Measurements from ENCODE around the gene RANGAP1. TPM values are rescaled to one million over a fixed set of nuclear protein-coding genes. Genes with fewer than 3 reads are reported as not detected.
A peak's percentile ranks its signal among the peaks of the same experiment; 100 is the strongest.

Gene RANGAP1
- total and polyA plus RNA-seq, 8 donors, result 18.9 to 127 (median 38.5) TPM

GRCh38 chr22:41217553-41218157 lies 68.3 kb downstream of the RANGAP1 start:
- Histone ChIP-seq H3K4me1 (peaks cover 8 to 26% (median 18%) of the 10 kb centered on the region in 4 donors), H3K27me3 (no peaks in the 10 kb centered on the region), H3K27ac (peak overlapping the region; percentile 55 to 85 (median 79)), H3K9me3 (no peaks in the 10 kb centered on the region), H3K4me3 (peak overlapping the region in 3 of 4 donors; percentile 5 to 20 (median 13)), H3K36me3 (peaks cover 34 to 79% (median 75%) of the 10 kb centered on the region in 4 donors)
- intact Hi-C loops (cut with DNase I; ENCODE audit: low total_unique reads), result no loop called here
- TF ChIP-seq CTCF (IDR thresholded peaks at IDR 0.05) (no peak), POLR2AphosphoS5 (IDR thresholded peaks at IDR 0.05) (peak in 1 of 3 donors; percentile 18), POLR2A (IDR thresholded peaks at IDR 0.05) (no peak)
- DNase-seq, result peak; percentile 42 to 84
- 33 to 64% (median 58%) methylated on average over 16 of the region's 16 CpGs for WGBS, 5 donors

GRCh38 chr22:41216984-41217383 lies 69.0 kb downstream of the RANGAP1 start:
- DNase-seq, result peak in 1 of 2 donors; percentile 44
- Histone ChIP-seq H3K27ac (peak overlapping the region in 4 of 5 donors; percentile 66 to 85 (median 80)), H3K4me3 (peak overlapping the region in 2 of 4 donors; percentile 5 to 13), H3K27me3 (no peaks in the 10 kb centered on the region), H3K36me3 (peaks cover 30 to 79% (median 74%) of the 10 kb centered on the region in 4 donors), H3K4me1 (peaks cover 8 to 26% (median 18%) of the 10 kb centered on the region in 4 donors), H3K9me3 (no peaks in the 10 kb centered on the region)
- WGBS, 5 donors, result 56 to 74% (median 68%) methylated on average over 11 to 13 of the region's 13 CpGs
- no peak for TF ChIP-seq CTCF (IDR thresholded peaks at IDR 0.05)
- TF ChIP-seq POLR2AphosphoS5 (IDR thresholded peaks at IDR 0.05), result no peak
- no peak for TF ChIP-seq POLR2A (IDR thresholded peaks at IDR 0.05)
- no peak for TF ChIP-seq EP300 (IDR thresholded peaks at IDR 0.05)
- intact Hi-C loops (cut with DNase I; ENCODE audit: low total_unique reads), result no loop called here

GRCh38 chr22:41215926-41216325 lies 70.1 kb downstream of the RANGAP1 start:
- intact Hi-C loops (cut with DNase I; ENCODE audit: low total_unique reads), result no loop called here
- no peak for DNase-seq
- WGBS, 5 donors, result 86 to 97% (median 92%) methylated on average over 7 of the region's 7 CpGs
- H3K36me3 ChIP-seq, result peaks cover 22 to 78% (median 70%) of the 10 kb centered on the region in 4 donors
- H3K27me3 ChIP-seq, result no peaks in the 10 kb centered on the region
- TF ChIP-seq EP300 (IDR thresholded peaks at IDR 0.05) (no peak), POLR2A (IDR thresholded peaks at IDR 0.05) (no peak), POLR2AphosphoS5 (IDR thresholded peaks at IDR 0.05) (no peak), CTCF (IDR thresholded peaks at IDR 0.05) (no peak)
- H3K4me1 ChIP-seq, result peaks cover 8 to 26% (median 18%) of the 10 kb centered on the region in 4 donors
- no peak overlapping the region for H3K4me3 ChIP-seq
- no peaks in the 10 kb centered on the region for H3K9me3 ChIP-seq
- peak overlapping the region in 2 of 5 donors; percentile 80 to 85 for H3K27ac ChIP-seq

GRCh38 chr22:41215409-41215808 lies 70.6 kb downstream of the RANGAP1 start:
- no peak for DNase-seq
- Histone ChIP-seq H3K4me1 (peaks cover 8 to 26% (median 18%) of the 10 kb centered on the region in 4 donors), H3K9me3 (no peaks in the 10 kb centered on the region), H3K4me3 (no peak overlapping the region), H3K27me3 (no peaks in the 10 kb centered on the region), H3K27ac (no peak overlapping the region), H3K36me3 (peaks cover 26 to 78% (median 70%) of the 10 kb centered on the region in 4 donors)
- TF ChIP-seq POLR2A (IDR thresholded peaks at IDR 0.05), result no peak
- TF ChIP-seq POLR2AphosphoS5 (IDR thresholded peaks at IDR 0.05), result no peak
- TF ChIP-seq CTCF (IDR thresholded peaks at IDR 0.05), result no peak
- no peak for TF ChIP-seq EP300 (IDR thresholded peaks at IDR 0.05)
- intact Hi-C loops (cut with DNase I; ENCODE audit: low total_unique reads), result no loop called here
- 95 to 99% (median 98%) methylated on average over 10 of the region's 10 CpGs for WGBS, 5 donors

Data from stomach (tissue), 9 donors.